H1 (cell line): ENCODE results near the gene NELFB. TPM values are rescaled to one million over a fixed set of nuclear protein-coding genes. Genes with fewer than 3 reads are reported as not detected.

Experiments used
- CEBPB ChIP-seq: IDR thresholded peaks from 2 replicates; pipeline ENCODE4 v1.6.1; 2012; ENCODE audit warnings: low read depth, low read length
- CTBP2 ChIP-seq: IDR thresholded peaks from 2 replicates; pipeline ENCODE4 v1.7.0; 2011; ENCODE audit warnings: borderline replicate concordance, mild to moderate bottlenecking, moderate library complexity, mixed read lengths, low read length; ENCODE audit not compliant: insufficient read depth, insufficient read length
- JUN ChIP-seq: IDR thresholded peaks from 2 replicates; pipeline ENCODE4 v1.6.1; 2011; ENCODE audit warnings: low read depth, mild to moderate bottlenecking, improper control_type of control experiment, low read length
- POLR2A ChIP-seq, 2 experiments: IDR thresholded peaks; 1 replicate in 1 of 2; 2 replicates in 1 of 2; pipeline ENCODE4 v1.6.1; 2011; ENCODE audit warnings: low read depth in 2 of 2, low read length in 2 of 2, mild to moderate bottlenecking in 2 of 2; ENCODE audit errors: control extremely low read depth in 1 of 2
- RFX5 ChIP-seq: IDR thresholded peaks from 2 replicates; pipeline ENCODE4 v1.6.1; 2011; ENCODE audit warnings: low read depth, low read length, improper control_type of control experiment, borderline replicate concordance
- SRF ChIP-seq: IDR thresholded peaks from 2 replicates; pipeline ENCODE4 v1.6.1; 2011; ENCODE audit warnings: mild to moderate bottlenecking, low read depth, low read length, moderate library complexity
- polyA plus RNA-seq, 7 experiments: library from polyadenylated mRNA; depleted of rRNA in 3 of 7; stranded (reverse) in 5 of 7; unstranded in 2 of 7; fragments of >200 nt in 5 of 7; fragments of 200-250 nt in 2 of 7; gene quantifications; 1 replicate in 5 of 7; 2 replicates in 1 of 7; 4 replicates in 1 of 7; pipeline versions ENCODE4 v1.2.1 to v1.2.3, GENCODE V29; 2011 to 2013; ENCODE audit warnings: missing spikeins in 2 of 7, mixed read lengths in 2 of 7
- total RNA-seq: library from RNA; stranded (reverse); fragmentation: NEBNext Ultra II Directional; extraction: Animal tissue kit (Norgen Biotek cat#: 25700); gene quantifications from 2 replicates; pipeline ENCODE4 v1.2.1, GENCODE V29; 2021
- TF ChIP-seq, protein P1 (sequence below): IDR thresholded peaks from 2 replicates; pipeline ENCODE4 v1.6.1; 2011; ENCODE audit warnings: low read length, improper control_type of control experiment

The NELFB gene
- total and polyA plus RNA-seq, 2 of the 8 experiments (the other 6 are each of a cell fraction or from before 2014, with no cell fraction given): 57.6 to 78.0 TPM

DNA sequence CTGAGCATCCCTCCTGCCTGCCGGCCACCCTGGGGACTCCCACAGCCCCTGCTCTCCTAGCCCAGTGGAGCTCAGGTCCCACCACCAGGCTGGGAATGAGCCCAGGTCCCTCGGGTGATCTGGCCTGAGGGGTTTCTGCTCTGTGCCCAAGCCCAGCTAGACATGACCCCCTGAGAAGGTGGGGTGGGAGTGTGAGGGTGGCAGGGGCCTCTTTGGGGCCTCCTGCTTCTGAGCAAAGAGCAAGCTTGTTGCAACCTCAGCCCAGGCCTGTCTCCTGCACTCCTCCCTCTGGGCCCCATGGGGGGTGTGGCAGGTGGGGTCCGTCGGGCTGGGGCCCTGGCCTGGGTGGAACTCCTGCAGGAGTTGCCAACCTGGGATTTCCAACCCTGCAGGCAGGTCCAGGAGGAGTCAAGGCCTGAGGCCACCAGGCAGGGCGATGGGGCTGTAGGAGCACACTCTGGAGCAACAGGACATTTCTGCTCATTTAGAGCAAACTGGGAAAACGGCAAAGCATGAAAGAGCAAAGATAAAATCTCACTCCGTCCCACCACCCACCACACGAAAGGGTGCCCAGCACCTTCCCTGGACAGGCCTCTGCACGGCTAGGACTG, 58.3 kb downstream of the NELFB start (continued):
- TF ChIP-seq, protein P1, sequence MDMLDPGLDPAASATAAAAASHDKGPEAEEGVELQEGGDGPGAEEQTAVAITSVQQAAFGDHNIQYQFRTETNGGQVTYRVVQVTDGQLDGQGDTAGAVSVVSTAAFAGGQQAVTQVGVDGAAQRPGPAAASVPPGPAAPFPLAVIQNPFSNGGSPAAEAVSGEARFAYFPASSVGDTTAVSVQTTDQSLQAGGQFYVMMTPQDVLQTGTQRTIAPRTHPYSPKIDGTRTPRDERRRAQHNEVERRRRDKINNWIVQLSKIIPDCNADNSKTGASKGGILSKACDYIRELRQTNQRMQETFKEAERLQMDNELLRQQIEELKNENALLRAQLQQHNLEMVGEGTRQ: no peak
- no peak for TF ChIP-seq CEBPB
- no peak for TF ChIP-seq SRF
- no peak for TF ChIP-seq CTBP2
- no peak for TF ChIP-seq POLR2A (IDR thresholded peaks at IDR 0.05; ENCODE audit: control extremely low read depth in 1 of 2, low read depth in 2 of 2, low read length in 2 of 2)
- TF ChIP-seq RFX5: no peak
- no peak for TF ChIP-seq JUN
- TF ChIP-seq, all 59 proteins: peak for 0
